ENCODE results near the gene CWC27.

The CWC27 gene

GRCh38 chr5:64840958-64841357 is 72.2 kb downstream of the CWC27 start:
- no peak for DNase-seq (ENCODE audit: extremely low spot score)
- ChIA-PET CTCF (no interaction called here), POLR2A (no interaction called here)
- no peak for TF ChIP-seq L3MBTL2 (conservative IDR thresholded peaks at IDR 0.05)
- no peak for TF ChIP-seq FOXA1 (IDR thresholded peaks at IDR 0.05)
- no peak for TF ChIP-seq FOXK2 (IDR thresholded peaks at IDR 0.05)
- TF ChIP-seq LEF1 (IDR thresholded peaks at IDR 0.05; ENCODE audit: borderline replicate concordance), result no peak
- TF ChIP-seq BHLHE40 (IDR thresholded peaks at IDR 0.05; ENCODE audit: borderline replicate concordance), result no peak
- no peak for TF ChIP-seq ZNF384 (IDR thresholded peaks at IDR 0.05)
- no peak for TF ChIP-seq SUZ12 (IDR thresholded peaks at IDR 0.05)
- no peak for TF ChIP-seq CTBP1 (IDR thresholded peaks at IDR 0.05; ENCODE audit: borderline replicate concordance)
- TF ChIP-seq TARDBP (IDR thresholded peaks at IDR 0.05), result no peak
- no peak for TF ChIP-seq ELF4 (IDR thresholded peaks at IDR 0.05)
- no peak for TF ChIP-seq HDGF (IDR thresholded peaks at IDR 0.05; ENCODE audit: borderline replicate concordance)
- no peak for TF ChIP-seq NFRKB (IDR thresholded peaks at IDR 0.05)
- TF ChIP-seq SP1 (IDR thresholded peaks at IDR 0.05), result no peak
- no peak for TF ChIP-seq PKNOX1 (IDR thresholded peaks at IDR 0.05)
- TF ChIP-seq ARNT (IDR thresholded peaks at IDR 0.05), result no peak

- no peak for DNase-seq (ENCODE audit: extremely low spot score)
- CTCF ChIA-PET, result no interaction called here
- POLR2A ChIA-PET, result no interaction called here
- TF ChIP-seq FOXA1 (IDR thresholded peaks at IDR 0.05) (no peak), ELF4 (IDR thresholded peaks at IDR 0.05) (no peak), L3MBTL2 (conservative IDR thresholded peaks at IDR 0.05) (no peak), LEF1 (IDR thresholded peaks at IDR 0.05; ENCODE audit: borderline replicate concordance) (no peak), HDGF (IDR thresholded peaks at IDR 0.05; ENCODE audit: borderline replicate concordance) (no peak), ARNT (IDR thresholded peaks at IDR 0.05) (no peak), TARDBP (IDR thresholded peaks at IDR 0.05) (no peak), FOXM1 (IDR thresholded peaks at IDR 0.05; ENCODE audit: borderline replicate concordance) (no peak), BHLHE40 (IDR thresholded peaks at IDR 0.05; ENCODE audit: borderline replicate concordance) (no peak), SP1 (IDR thresholded peaks at IDR 0.05) (no peak), PKNOX1 (IDR thresholded peaks at IDR 0.05) (no peak), ZNF384 (IDR thresholded peaks at IDR 0.05) (no peak), CTBP1 (IDR thresholded peaks at IDR 0.05; ENCODE audit: borderline replicate concordance) (no peak), FOXK2 (IDR thresholded peaks at IDR 0.05) (no peak), SUZ12 (IDR thresholded peaks at IDR 0.05) (no peak), NFRKB (IDR thresholded peaks at IDR 0.05) (no peak)
These were observed 85.0 kb downstream of the CWC27 start for GRCh38 chr5:64853777-64854176.

GRCh38 chr5:64854855-64855254 is 86.1 kb downstream of the CWC27 start:
- ChIA-PET POLR2A (no interaction called here), CTCF (no interaction called here)
- DNase-seq (ENCODE audit: extremely low spot score), result no peak
- TF ChIP-seq CTBP1 (IDR thresholded peaks at IDR 0.05; ENCODE audit: borderline replicate concordance) (no peak), TARDBP (IDR thresholded peaks at IDR 0.05) (no peak), FOXM1 (IDR thresholded peaks at IDR 0.05; ENCODE audit: borderline replicate concordance) (no peak), PKNOX1 (IDR thresholded peaks at IDR 0.05) (no peak), ZNF384 (IDR thresholded peaks at IDR 0.05) (no peak), LEF1 (IDR thresholded peaks at IDR 0.05; ENCODE audit: borderline replicate concordance) (no peak), HDGF (IDR thresholded peaks at IDR 0.05; ENCODE audit: borderline replicate concordance) (no peak), L3MBTL2 (conservative IDR thresholded peaks at IDR 0.05) (no peak), BHLHE40 (IDR thresholded peaks at IDR 0.05; ENCODE audit: borderline replicate concordance) (no peak), FOXA1 (IDR thresholded peaks at IDR 0.05) (no peak), ELF4 (IDR thresholded peaks at IDR 0.05) (no peak), SP1 (IDR thresholded peaks at IDR 0.05) (no peak), ARNT (IDR thresholded peaks at IDR 0.05) (no peak), FOXK2 (IDR thresholded peaks at IDR 0.05) (no peak), SUZ12 (IDR thresholded peaks at IDR 0.05) (no peak), NFRKB (IDR thresholded peaks at IDR 0.05) (no peak)

- ChIA-PET POLR2A (no interaction called here), CTCF (no interaction called here)
- no peak for TF ChIP-seq FOXK2 (IDR thresholded peaks at IDR 0.05)
- no peak for TF ChIP-seq ARNT (IDR thresholded peaks at IDR 0.05)
- no peak for TF ChIP-seq ZNF384 (IDR thresholded peaks at IDR 0.05)
- TF ChIP-seq FOXA1 (IDR thresholded peaks at IDR 0.05), result no peak
- no peak for TF ChIP-seq BHLHE40 (IDR thresholded peaks at IDR 0.05; ENCODE audit: borderline replicate concordance)
- no peak for TF ChIP-seq FOXM1 (IDR thresholded peaks at IDR 0.05; ENCODE audit: borderline replicate concordance)
- TF ChIP-seq CTBP1 (IDR thresholded peaks at IDR 0.05; ENCODE audit: borderline replicate concordance), result no peak
- no peak for TF ChIP-seq ELF4 (IDR thresholded peaks at IDR 0.05)
- TF ChIP-seq L3MBTL2 (conservative IDR thresholded peaks at IDR 0.05), result no peak
- TF ChIP-seq NFRKB (IDR thresholded peaks at IDR 0.05), result no peak
- TF ChIP-seq TARDBP (IDR thresholded peaks at IDR 0.05), result no peak
- TF ChIP-seq LEF1 (IDR thresholded peaks at IDR 0.05; ENCODE audit: borderline replicate concordance), result no peak
- no peak for DNase-seq (ENCODE audit: extremely low spot score)
These were observed 91.2 kb downstream of the CWC27 start for GRCh38 chr5:64859881-64860280.

GRCh38 chr5:64861281-64861680 is 92.6 kb downstream of the CWC27 start:
- POLR2A ChIA-PET, result no interaction called here
- TF ChIP-seq FOXA1 (IDR thresholded peaks at IDR 0.05), result no peak
- TF ChIP-seq PKNOX1 (IDR thresholded peaks at IDR 0.05), result no peak
- TF ChIP-seq SUZ12 (IDR thresholded peaks at IDR 0.05), result no peak
- no peak for TF ChIP-seq L3MBTL2 (conservative IDR thresholded peaks at IDR 0.05)
- TF ChIP-seq FOXM1 (IDR thresholded peaks at IDR 0.05; ENCODE audit: borderline replicate concordance), result no peak
- TF ChIP-seq NFRKB (IDR thresholded peaks at IDR 0.05), result no peak
- no peak for TF ChIP-seq SP1 (IDR thresholded peaks at IDR 0.05)
- TF ChIP-seq TARDBP (IDR thresholded peaks at IDR 0.05), result no peak
- TF ChIP-seq CTBP1 (IDR thresholded peaks at IDR 0.05; ENCODE audit: borderline replicate concordance), result no peak
- TF ChIP-seq BHLHE40 (IDR thresholded peaks at IDR 0.05; ENCODE audit: borderline replicate concordance), result no peak
- TF ChIP-seq LEF1 (IDR thresholded peaks at IDR 0.05; ENCODE audit: borderline replicate concordance), result no peak
- no peak for TF ChIP-seq ARNT (IDR thresholded peaks at IDR 0.05)
- no peak for TF ChIP-seq ELF4 (IDR thresholded peaks at IDR 0.05)
- TF ChIP-seq HDGF (IDR thresholded peaks at IDR 0.05; ENCODE audit: borderline replicate concordance), result no peak
- TF ChIP-seq FOXK2 (IDR thresholded peaks at IDR 0.05), result no peak
- TF ChIP-seq ZNF384 (IDR thresholded peaks at IDR 0.05), result no peak

More at GRCh38 chr5:64861281-64861680, 92.6 kb downstream of the CWC27 start:
- DNase-seq (ENCODE audit: extremely low spot score), result no peak
- CTCF ChIA-PET, result no interaction called here

Data from HEK293T (cell line).